ENCODE results near the gene CES2. TPM values are rescaled to one million over a fixed set of nuclear protein-coding genes. Genes with fewer than 3 reads are reported as not detected.

The CES2 gene
- total and polyA plus RNA-seq, 9 of the 15 experiments (the other 6 are each of a cell fraction or from before 2014, with no cell fraction given), result 2.2 to 37.9 (median 24.4) TPM

GRCh38 chr16:66894948-66895688, 40.2 kb upstream of the CES2 start (continued):
- TF ChIP-seq PHF20 (IDR thresholded peaks at IDR 0.05; ENCODE audit: partially characterized antibody) (no peak), NCOA1 (IDR thresholded peaks at IDR 0.05; ENCODE audit: low read depth) (no peak), ZNF589 (CRISPR knock-in tag; IDR thresholded peaks at IDR 0.05; ENCODE audit: low read depth) (no peak), STAG1 (CRISPR knock-in tag; IDR thresholded peaks at IDR 0.05; ENCODE audit: borderline replicate concordance) (peak; percentile 65; the same call in 1 of the 2 replicates), KDM5B (IDR thresholded peaks at IDR 0.05; ENCODE audit: insufficient replicate concordance, low read depth, low read length) (no peak), JUND (IDR thresholded peaks at IDR 0.05; ENCODE audit: borderline replicate concordance, low read depth, low read length) (no peak), JUND (tag; IDR thresholded peaks at IDR 0.05; ENCODE audit: borderline replicate concordance, low read depth, low read length) (no peak; the same call in 2 of the 3 replicates)

GRCh38 chr16:66895689-66895979, 39.7 kb upstream of the CES2 start:
- intact Hi-C loops (cut with micrococcal nuclease) (loop anchor here (1.0 to 5.0 kb wide), 3 partner anchors 33 to 122 kb away; no protein-coding TSS in a partner anchor), in situ Hi-C loops (cut with MboI) (loop anchor here (5.0 kb wide), 1 partner anchor 37 kb away; the partner anchor contains the start of gene CIAO2B)
- ATAC-seq (no peak), FAIRE-seq (no peak), DNase-seq (ENCODE audit: extremely low read depth in 1 of 4, low spot score in 3 of 4) (no peak)
- Histone ChIP-seq H3K9me1 (ENCODE audit: control insufficient read depth, insufficient read depth, low read length) (no peaks in the 10 kb centered on the region), H3K27ac (ENCODE audit: extremely low read depth, low read depth, low read length) (no peak overlapping the region), H3K36me3 (ENCODE audit: control insufficient read depth, insufficient read depth, low read length) (peaks cover 9% of the 10 kb centered on the region; the same call in 1 of the 3 replicates), H3K79me2 (ENCODE audit: control insufficient read depth, insufficient read depth, low read length) (no peaks in the 10 kb centered on the region), H3K4me2 (ENCODE audit: insufficient read depth, low read length) (no peak overlapping the region), H3K27me3 (ENCODE audit: control insufficient read depth in 2 of 2, insufficient read depth in 2 of 2, low read length in 2 of 2) (no peaks in the 10 kb centered on the region), H2AFZ (ENCODE audit: low read depth, low read length) (no peak overlapping the region), H3K4me1 (replicated peaks in 1 of 2; ENCODE audit: control insufficient read depth in 2 of 2, insufficient read depth in 2 of 2, low read length in 2 of 2) (peaks cover 20 to 28% of the 10 kb centered on the region in 2 experiments), H3K9ac (ENCODE audit: insufficient read depth in 1 of 2, low read depth in 2 of 2, low read length in 2 of 2) (peak overlapping the region in 1 of 2 experiments; percentile 75; a peak in 2 of 4 replicates), H4K20me1 (replicated peaks; ENCODE audit: control insufficient read depth, insufficient read depth, low read length) (no peaks in the 10 kb centered on the region), H3K9me3 (replicated peaks; ENCODE audit: control insufficient read depth, insufficient read depth, low read depth, low read length) (no peaks in the 10 kb centered on the region), H3K4me3 (no peak overlapping the region)
- ChIA-PET CTCF (ENCODE audit: low intra/inter-chr PET ratio) (interaction anchor here (1.2 to 4.3 kb wide), 4 partner anchors 29 to 83 kb away, joined by 3 to 41 read pairs (median 7); partner anchors contain the start of gene RRAD), POLR2A (interaction anchor here (0.6 to 3.0 kb wide), 4 partner anchors 15 to 280 kb away, joined by 3 to 15 read pairs (median 3); partner anchors contain the start of gene PDP2)
- BruUV-seq (replicated peaks), result no TSS peak
- 44% methylated on average over 5 of the region's 5 CpGs for WGBS (ENCODE audit: insufficient coverage, low coverage, missing lambda C conversion rate)
- TF ChIP-seq ZC3H4 (CRISPR knock-in tag; IDR thresholded peaks at IDR 0.05; ENCODE audit: borderline replicate concordance), result 0 out of 2 replicates have a peak, but pooled peaks have one; percentile 3
- no peak for TF ChIP-seq CHD1 (IDR thresholded peaks at IDR 0.05; ENCODE audit: low read length)
- TF ChIP-seq, protein P1, sequence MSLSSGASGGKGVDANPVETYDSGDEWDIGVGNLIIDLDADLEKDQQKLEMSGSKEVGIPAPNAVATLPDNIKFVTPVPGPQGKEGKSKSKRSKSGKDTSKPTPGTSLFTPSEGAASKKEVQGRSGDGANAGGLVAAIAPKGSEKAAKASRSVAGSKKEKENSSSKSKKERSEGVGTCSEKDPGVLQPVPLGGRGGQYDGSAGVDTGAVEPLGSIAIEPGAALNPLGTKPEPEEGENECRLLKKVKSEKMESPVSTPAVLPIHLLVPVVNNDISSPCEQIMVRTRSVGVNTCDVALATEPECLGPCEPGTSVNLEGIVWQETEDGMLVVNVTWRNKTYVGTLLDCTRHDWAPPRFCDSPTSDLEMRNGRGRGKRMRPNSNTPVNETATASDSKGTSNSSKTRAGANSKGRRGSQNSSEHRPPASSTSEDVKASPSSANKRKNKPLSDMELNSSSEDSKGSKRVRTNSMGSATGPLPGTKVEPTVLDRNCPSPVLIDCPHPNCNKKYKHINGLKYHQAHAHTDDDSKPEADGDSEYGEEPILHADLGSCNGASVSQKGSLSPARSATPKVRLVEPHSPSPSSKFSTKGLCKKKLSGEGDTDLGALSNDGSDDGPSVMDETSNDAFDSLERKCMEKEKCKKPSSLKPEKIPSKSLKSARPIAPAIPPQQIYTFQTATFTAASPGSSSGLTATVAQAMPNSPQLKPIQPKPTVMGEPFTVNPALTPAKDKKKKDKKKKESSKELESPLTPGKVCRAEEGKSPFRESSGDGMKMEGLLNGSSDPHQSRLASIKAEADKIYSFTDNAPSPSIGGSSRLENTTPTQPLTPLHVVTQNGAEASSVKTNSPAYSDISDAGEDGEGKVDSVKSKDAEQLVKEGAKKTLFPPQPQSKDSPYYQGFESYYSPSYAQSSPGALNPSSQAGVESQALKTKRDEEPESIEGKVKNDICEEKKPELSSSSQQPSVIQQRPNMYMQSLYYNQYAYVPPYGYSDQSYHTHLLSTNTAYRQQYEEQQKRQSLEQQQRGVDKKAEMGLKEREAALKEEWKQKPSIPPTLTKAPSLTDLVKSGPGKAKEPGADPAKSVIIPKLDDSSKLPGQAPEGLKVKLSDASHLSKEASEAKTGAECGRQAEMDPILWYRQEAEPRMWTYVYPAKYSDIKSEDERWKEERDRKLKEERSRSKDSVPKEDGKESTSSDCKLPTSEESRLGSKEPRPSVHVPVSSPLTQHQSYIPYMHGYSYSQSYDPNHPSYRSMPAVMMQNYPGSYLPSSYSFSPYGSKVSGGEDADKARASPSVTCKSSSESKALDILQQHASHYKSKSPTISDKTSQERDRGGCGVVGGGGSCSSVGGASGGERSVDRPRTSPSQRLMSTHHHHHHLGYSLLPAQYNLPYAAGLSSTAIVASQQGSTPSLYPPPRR (CRISPR knock-in tag; IDR thresholded peaks at IDR 0.05; ENCODE audit: borderline replicate concordance), result no peak
- no peak for TF ChIP-seq TCFL5 (CRISPR knock-in tag; conservative IDR thresholded peaks at IDR 0.05)
